GM21367 (cell line): Measurements from ENCODE around the gene PATL1.
"Not testable (repeated sequence)": the region's sequence is repeated elsewhere in the genome, so short reads cannot be mapped to it uniquely, and the experiment has no call there.

Experiments used
- ATAC-seq: cut with Tn5 transposase; IDR thresholded peaks from one replicate; pipeline ENCODE4 v1.9.1; 2021; ENCODE audit not compliant: unreplicated experiment

The PATL1 gene

DNA sequence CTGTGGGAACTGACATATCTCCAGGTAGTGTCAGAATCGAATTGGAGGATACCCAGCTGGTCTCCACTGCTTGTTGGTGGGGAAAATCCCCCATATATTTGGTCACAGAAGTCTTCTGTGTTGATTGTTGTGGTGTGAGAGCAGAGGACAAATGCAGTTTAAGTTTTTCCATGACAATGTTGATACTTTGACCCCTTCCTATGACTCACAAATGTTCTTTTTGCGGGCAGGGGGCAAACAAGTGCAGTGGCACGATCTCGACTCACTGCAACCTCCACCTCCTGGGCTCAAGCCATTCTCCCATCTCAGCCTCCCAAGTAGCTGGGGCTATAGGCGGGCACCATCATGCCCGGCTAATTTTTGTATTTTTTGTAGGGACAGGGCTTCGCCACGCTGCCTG, 7.4 kb upstream of the PATL1 start:
- no peak for ATAC-seq

- no peak for ATAC-seq
These were observed 5.5 kb upstream of the PATL1 start for GRCh38 chr11:59674291-59674690.

GRCh38 chr11:59673291-59673690, 4.5 kb upstream of the PATL1 start:
- no peak for ATAC-seq

GRCh38 chr11:59671471-59671870, 2.6 kb upstream of the PATL1 start:
- ATAC-seq = no peak

DNA sequence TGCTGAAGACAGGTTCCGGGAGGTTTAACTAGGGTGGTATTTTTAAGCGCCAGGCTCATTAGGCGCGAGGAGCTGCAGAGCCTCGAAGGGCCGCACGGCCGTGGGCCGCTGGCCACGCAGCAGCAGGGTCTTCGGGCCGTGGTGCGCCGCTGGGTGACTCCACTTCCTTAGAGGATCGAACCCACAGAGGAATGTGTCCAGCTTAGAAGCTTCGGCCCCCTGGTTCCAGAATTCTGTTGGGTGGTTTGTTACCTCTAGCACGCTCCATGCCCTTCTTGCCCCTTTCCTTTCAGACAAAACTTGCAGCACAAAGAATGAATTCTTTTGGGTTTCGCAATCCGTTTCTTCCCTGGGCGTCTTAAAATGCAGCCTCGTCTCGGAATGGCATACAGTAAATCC, 773 bp upstream of the PATL1 start:
- no peak for ATAC-seq

GRCh38 chr11:59668188-59668949, 468 bp downstream of the PATL1 start:
- ATAC-seq = peak; percentile 8

DNA sequence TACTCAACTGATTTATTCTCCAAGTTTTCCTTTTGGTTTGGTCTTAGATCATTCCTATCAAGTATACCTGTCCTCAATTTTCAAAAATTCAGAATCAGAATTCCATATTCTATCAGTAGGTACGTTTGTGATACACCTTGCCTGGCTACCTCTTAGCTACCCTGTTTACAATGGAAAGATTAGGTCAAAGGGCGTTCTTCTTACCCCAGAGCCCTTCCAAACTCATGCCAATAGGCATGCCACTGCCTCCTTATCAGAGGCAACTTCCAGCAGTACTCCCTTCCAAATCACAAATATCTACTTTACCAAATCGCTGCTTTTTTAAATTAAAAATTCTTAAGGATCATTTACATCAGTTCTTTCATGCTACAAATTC, 1.0 kb downstream of the PATL1 start:
- no peak for ATAC-seq

DNA sequence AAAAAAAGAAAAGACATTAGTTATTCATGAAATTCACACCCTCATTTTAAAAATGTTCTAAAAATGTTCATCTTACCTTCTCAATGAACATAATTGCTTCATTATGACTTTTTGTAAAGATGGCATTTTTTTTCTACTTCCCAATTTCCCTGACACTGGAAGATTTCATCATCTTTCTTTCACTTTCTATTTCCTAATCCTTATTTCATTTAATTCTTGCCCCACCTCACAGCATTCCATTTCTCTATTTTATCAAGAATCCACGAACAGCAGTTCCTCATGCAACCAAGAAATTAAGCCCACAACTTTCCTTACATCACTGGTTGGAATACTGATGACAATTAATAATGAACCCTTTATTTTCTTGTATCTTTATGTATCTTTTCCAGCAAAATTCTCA, 1.9 kb downstream of the PATL1 start:
- ATAC-seq = no peak

- ATAC-seq = no peak
These were observed 8.2 kb downstream of the PATL1 start for GRCh38 chr11:59660621-59661020.

GRCh38 chr11:59659981-59660380, 8.9 kb downstream of the PATL1 start:
- ATAC-seq = no peak

GRCh38 chr11:59658036-59658435, 10.8 kb downstream of the PATL1 start:
- no peak for ATAC-seq

DNA sequence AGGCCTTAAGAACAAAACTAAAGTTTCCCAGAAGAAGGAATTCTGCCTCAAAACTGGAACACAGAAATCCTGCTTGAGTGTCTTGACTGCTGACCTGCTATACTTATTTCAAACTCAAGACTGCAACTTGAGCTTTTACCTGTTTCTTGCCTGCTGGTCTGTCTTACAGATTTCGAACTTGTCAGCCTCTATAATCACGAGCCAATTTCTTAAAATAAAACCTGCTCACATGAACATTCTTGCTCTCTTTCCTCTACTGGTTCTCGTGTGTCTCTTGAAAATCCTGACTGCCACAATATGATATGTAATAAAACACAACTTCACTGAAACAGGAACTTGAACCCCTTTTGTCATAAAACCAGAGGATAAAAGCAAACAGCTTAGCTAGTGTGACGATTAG, 13.9 kb downstream of the PATL1 start:
- ATAC-seq = no peak

- no peak for ATAC-seq
These were observed 21.4 kb downstream of the PATL1 start for GRCh38 chr11:59647245-59647980.

DNA sequence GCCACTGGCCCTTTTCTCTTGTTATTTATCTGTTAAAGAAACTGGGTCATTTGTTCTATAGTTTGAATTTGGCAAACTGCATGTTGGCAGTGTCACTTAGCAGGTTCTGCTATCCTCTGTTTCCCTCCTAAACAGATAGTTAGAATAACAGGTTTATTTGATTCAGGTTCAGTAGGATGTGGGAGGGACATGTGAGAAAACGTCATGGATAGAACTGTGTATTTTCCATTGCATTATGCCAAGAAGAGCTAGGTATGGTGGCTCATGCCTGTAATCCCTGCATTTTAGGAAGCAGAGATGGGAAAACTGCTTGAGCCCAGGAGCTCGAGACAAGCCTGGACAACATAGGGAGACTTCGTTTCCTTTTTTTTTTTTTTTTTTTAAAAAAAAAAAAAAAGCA, 24.3 kb downstream of the PATL1 start:
- ATAC-seq = no peak

DNA sequence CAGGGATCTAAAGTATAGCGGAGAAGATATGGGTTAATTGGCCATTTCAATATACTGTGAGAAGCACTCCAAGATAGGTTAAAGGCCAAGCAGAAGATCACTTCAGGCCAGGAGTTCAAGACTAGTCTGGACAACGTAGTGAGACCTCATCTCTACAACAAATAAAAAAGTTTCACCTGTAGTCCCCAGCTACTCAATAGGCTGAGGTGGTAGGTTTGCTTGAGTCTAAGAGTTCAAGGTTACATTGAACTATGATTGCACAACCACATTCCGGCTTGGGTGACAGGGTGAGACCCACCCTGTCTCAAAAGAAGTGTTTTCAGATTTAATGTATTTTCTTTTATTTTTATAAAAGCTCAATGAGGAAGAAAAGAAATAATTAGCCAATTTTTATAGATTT, 25.4 kb downstream of the PATL1 start:
- no peak for ATAC-seq

- no peak for ATAC-seq
These were observed 27.7 kb downstream of the PATL1 start for GRCh38 chr11:59641156-59641555.

- ATAC-seq = no peak
These were observed 38.3 kb downstream of the PATL1 start for GRCh38 chr11:59630493-59630892.

DNA sequence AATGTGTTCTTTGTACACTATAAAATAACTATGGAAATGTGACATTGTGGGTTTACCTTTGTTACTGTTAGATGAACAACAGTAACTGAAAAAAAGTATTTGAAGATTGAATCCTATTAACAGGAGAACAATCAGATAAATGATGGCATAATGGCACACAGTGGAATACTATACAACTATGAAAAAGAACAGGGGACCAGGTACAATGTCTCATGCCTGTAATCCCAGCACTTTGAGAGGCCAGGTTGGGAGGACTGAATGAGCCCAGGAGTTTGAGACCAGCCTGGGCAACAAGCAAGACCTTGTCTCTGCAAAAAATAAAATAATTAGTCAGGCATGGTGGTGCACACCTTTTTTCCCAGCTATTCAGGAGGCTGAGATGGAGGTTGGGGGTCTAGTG, 38.8 kb downstream of the PATL1 start:
- ATAC-seq = no peak

DNA sequence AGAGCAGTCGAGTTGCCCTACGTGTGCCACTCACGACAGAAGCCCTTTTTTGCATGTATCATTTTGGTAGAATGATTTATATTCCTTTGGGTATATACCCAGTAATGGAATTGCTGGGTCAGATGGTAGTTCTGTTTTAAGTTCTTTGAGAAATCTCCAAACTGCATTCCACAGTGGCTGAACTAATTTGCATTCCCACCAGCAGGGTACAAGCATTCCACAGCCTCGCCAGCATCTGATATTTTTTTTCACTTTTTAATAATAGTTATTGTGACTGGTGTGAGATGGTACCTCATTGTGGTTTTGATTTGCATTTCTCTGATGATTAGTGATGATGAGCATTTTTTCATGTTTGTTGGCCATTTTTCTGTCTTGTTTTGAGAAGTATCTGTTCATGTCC, 41.9 kb downstream of the PATL1 start:
- ATAC-seq = not testable (repeated sequence)

GRCh38 chr11:59625703-59626102, 43.1 kb downstream of the PATL1 start:
- ATAC-seq = no peak

GRCh38 chr11:59617876-59618275, 51.0 kb downstream of the PATL1 start:
- no peak for ATAC-seq

- ATAC-seq = no peak
These were observed 52.3 kb downstream of the PATL1 start for GRCh38 chr11:59616396-59616982.
